GM18873 (cell line): ENCODE data around the gene LMOD3.

ENCODE experiments used
- ATAC-seq: cut with Tn5 transposase; IDR thresholded peaks from one replicate; pipeline ENCODE4 v1.9.1; 2021; ENCODE audit warnings: mild to moderate bottlenecking, moderate library complexity, moderate number of reproducible peaks; ENCODE audit not compliant: unreplicated experiment, low FRiP score

The LMOD3 gene

GRCh38 chr3:69095636-69096035 is 26.8 kb downstream of the LMOD3 start:
- ATAC-seq, result no peak

GRCh38 chr3:69094467-69095205 is 27.8 kb downstream of the LMOD3 start:
- ATAC-seq, result no peak

- peak; percentile 77 for ATAC-seq
Measured at GRCh38 chr3:69092030-69092516, 30.3 kb downstream of the LMOD3 start.

- no peak for ATAC-seq
Measured at GRCh38 chr3:69091389-69092029, 30.9 kb downstream of the LMOD3 start.

- ATAC-seq, result no peak
Measured at GRCh38 chr3:69090021-69090420, 32.4 kb downstream of the LMOD3 start.

GRCh38 chr3:69088063-69088462 is 34.3 kb downstream of the LMOD3 start:
- ATAC-seq, result peak; percentile 25

GRCh38 chr3:69087030-69087791 is 35.2 kb downstream of the LMOD3 start:
- ATAC-seq, result no peak

- ATAC-seq, result no peak
Measured at GRCh38 chr3:69085833-69086722, 36.3 kb downstream of the LMOD3 start.

- ATAC-seq, result no peak
Measured at GRCh38 chr3:69085168-69085832, 37.1 kb downstream of the LMOD3 start.

- ATAC-seq, result peak; percentile 55
Measured at GRCh38 chr3:69084326-69085167, 37.8 kb downstream of the LMOD3 start, which contains the start of gene ARL6IP5. Gene ARL6IP5 (plus strand): TSS chr3:69084937. CDS start chr3:69085048, 111 bp downstream.

GRCh38 chr3:69082805-69083204 is 39.6 kb downstream of the LMOD3 start:
- peak; percentile 65 for ATAC-seq

GRCh38 chr3:69082361-69082760 is 40.0 kb downstream of the LMOD3 start:
- ATAC-seq, result no peak

- no peak for ATAC-seq
Measured at GRCh38 chr3:69081583-69082262, 40.7 kb downstream of the LMOD3 start.

GRCh38 chr3:69080233-69080920 is 42.0 kb downstream of the LMOD3 start, which contains the start of gene UBA3:
Gene UBA3 (minus strand): TSS chr3:69080365. CDS start chr3:69080353, 12 bp downstream.
- ATAC-seq, result peak; percentile 30

- no peak for ATAC-seq
Measured at GRCh38 chr3:69079269-69080159, 42.9 kb downstream of the LMOD3 start.

GRCh38 chr3:69072928-69073327 is 49.5 kb downstream of the LMOD3 start:
- no peak for ATAC-seq
